Islet precursor cell (in vitro differentiated cells): ENCODE measurements around the gene TSPAN32.
"Not testable (repeated sequence)": the region's sequence is repeated elsewhere in the genome, so short reads cannot be mapped to it uniquely, and the experiment has no call there.

Experiments used
- DNase-seq: peaks from one replicate; pipeline ENCODE4 v3.0.0-alpha.2; 2018

TSPAN32 gene

DNA sequence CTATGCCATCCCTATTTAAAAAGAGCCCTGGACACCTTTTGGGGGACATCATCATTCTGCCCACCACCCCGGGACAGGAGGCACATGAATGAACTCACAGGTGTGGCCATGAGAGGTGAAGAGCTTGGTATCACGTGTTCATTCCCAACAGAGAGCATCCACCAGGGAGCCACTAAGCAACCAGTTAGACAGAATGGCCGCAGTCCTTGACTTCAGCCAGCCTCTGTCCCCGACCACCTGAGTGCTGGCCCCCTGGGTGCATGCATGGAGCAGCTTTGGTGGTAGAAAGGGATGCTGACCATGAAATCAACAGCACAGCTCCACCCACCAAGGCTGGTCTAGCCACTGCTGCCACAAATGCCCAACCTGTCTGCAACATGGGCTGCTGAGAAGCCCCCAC lies 44.2 kb downstream of the TSPAN32 start:
- no peak for DNase-seq

DNA sequence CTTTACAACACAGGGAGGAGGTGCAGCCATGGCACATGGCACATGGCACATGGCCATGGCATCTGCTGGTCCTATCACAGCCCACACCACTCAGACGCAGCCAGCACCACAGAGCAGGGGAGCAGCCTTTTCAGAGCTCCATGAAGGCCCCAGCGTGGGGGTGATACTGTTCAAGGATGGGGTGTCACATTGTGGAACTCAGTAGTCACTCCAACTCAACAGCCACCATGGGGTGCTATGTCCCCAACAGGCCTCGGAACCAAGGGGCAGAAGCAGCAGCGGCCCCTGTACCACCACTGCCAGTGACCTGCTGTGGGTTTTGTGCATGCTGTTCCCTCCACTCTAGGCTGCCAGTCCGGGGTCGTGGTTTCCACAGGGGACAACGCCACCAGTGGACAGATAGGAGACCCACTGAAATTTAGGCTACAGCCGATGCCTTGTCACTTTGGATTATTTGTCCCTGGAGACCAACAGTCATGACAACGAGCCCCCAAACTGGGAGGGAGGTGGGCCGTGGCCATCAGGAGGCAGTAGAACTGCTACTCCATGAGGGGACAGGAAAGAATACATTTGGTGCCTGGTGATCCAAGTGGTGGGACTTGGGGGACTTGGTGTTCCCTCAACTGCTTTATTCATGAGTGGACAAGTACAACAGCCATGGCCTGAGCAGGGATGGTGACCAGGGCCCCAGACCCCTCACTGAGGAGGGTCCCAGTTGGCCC lies 44.9 kb downstream of the TSPAN32 start:
- DNase-seq, result no peak

DNA sequence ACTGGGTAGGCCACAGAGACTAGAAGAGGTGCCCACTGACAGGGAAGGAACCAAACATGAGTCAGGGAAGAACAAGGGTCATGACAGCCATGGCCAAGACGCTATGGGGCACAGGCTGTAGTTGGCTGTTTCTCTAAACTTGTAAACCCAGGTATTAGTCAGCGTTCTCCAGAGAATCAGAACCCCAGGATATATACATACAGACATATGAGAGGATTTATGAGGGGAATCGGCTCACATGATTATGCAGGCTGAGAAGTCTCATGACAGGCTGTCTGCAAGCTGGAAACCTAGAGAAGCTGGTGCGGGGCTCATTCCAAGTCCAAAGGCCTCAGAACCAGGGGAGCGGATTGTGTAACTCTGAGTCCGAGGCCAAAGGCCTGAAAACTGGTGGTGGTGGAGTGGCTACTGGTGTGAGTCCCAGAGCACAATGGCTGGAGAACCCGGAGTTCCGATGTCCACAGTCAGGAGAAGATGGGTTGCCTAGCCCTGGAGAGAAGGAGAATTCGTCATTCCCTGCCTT lies 45.6 kb downstream of the TSPAN32 start:
- no peak for DNase-seq

DNA sequence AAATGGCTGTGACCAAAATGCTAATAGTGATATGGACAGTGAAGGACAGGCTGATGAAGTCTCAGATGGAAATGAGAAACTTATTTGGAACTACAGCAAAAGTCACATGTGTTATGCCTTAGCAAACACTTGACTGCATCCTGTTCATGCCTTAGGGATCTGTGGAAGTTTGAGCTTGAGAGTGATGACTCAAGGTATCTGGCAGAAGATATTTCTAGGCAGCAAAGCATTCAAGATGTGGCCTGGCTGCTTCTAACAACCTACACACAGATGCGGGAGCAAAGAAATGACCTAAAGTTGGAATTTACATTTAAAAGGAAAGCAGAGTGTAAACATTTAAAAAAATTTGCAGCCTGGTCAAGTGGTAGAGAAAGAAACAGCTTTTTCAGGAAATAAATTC lies 47.2 kb downstream of the TSPAN32 start:
- no peak for DNase-seq

DNA sequence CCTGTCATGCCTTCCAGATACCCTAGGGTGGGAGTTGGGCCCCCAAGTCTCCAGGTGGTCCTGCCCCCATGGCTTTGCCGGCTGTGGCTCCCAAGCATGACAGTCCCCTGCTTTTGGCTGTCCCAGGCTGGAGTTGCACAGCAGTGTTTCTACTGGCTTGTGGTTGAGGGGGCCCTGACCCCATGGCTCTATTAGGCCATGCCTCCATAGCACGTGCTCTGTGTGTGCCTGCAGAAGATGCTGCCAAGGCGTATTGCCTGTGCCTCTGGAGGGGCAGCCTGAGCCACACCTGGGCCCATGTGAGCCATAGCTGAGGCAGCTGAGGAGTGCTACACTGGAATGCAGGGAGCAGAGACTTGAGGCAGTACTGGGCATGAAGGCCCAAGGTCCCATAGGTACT lies 49.9 kb downstream of the TSPAN32 start:
- DNase-seq, result no peak

DNA sequence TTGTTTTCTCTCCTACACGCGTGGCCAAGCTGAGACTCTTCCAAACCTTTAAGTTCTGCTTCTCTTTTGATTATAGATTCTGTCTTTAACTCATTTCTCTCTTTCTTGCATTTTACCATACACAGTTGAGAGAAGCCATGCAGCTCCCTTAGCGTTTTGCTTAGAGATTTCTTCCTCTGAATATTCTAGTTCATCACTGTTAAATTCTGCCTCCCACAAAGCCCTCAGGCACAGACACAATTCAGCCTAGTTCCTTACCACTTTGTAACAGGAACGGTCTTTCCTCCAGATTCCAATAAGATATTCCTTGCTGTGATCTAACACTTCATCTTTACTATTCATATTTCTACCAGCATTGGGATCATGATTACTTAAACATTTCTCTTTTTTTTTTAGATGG lies 50.6 kb downstream of the TSPAN32 start:
- no peak for DNase-seq

DNA sequence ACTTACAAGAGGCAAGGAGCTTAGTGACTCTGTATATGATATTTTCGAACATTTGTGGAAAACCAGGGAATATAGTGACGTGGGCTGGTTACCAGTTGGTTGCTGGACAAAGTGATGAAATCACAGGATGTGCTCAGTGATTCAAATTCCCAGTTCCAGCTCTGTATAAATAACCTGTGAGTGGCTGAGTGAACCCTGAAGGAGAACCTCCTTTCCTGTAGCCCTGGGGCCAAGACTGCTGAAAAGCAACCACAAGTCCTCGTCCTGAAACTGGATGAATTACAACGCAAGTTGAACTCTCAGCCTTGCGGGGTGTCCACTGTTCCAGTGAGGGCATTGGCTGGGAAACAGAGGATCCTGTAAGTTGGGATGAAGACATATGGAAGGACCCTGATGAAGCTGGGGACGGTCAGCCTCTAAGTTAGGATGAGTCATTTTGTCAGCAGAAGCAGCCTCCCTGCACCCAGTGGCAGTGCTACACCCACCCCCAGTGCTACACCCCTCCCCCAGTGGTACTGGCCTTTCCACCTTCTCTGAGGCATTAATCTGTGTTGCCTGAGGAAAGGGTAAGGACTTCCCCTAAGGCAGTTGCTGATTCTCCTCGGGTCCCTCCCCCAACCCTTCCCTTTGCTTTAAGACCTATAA lies 53.3 kb downstream of the TSPAN32 start:
- DNase-seq, result no peak

DNA sequence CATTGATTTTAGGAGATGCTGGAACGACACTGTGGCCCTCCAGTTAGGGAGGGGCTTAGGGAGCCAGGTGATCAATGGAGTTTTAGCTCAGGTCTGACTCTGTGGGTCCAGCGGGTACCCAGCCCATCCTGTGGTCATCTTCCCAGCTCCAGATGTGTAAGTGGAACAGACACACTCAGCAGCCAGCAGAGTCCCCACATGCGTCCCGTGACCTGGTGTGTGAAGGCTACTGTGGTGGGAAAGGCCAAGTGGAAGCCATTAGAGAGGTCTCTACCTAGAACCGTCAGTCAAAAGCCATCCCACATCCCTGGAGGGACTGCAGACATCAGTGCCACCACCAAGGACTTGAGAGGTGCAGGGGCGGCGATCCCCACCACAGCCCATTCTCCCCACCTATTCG lies 55.4 kb downstream of the TSPAN32 start:
- DNase-seq, result no peak

DNA sequence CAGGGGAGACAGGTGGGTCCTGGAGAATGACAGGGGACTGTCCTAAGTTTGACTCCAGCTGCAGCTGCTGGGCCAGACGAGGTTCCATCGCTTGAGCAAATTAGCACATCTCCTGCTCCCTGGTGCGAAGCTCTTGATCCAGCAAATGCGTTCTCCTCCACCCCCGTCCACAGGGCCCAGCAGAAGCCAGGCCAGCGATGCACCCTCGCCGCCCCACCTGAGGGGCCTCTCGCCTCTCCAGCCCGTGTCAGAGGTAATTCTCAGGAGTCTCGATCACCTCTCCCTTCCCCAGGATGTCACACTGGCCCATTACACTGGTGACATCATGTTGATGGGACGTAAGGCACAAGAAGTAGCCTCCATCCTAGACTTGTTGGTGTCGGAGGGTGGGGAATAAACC lies 55.8 kb downstream of the TSPAN32 start:
- not testable (repeated sequence) for DNase-seq

DNA sequence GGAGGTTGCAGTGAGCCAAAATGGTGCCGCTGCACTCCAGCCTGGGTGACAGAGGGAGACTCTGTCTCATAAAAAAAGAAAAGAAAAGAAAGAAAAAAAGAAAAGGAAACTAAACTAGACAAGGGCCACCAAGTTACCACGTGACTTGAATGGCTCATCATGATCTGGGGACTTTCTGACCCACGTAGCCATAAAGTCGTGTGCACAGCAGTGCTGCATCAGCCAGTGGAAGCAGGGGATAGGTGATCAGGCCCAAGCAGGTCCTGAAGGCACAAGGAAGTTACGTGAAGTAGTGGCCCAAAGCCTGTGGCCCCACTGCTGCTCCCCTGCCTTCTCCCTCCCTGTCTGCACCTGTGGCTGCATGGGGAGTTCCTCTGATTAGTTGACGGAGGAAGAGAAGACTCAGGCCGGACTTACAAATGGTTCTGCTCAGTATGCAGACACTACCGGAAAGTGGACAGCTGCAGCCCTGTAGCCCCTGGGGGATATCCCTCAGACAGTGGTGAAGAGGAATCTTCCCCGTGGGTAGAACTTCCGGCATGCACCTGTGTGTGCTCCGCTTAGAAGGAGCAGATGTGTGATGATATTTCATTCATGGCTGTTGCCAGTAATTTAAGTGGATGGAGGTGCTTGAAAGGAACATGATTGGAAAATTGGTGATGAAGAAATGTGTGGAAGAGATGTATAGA lies 57.1 kb downstream of the TSPAN32 start:
- DNase-seq, result no peak

DNA sequence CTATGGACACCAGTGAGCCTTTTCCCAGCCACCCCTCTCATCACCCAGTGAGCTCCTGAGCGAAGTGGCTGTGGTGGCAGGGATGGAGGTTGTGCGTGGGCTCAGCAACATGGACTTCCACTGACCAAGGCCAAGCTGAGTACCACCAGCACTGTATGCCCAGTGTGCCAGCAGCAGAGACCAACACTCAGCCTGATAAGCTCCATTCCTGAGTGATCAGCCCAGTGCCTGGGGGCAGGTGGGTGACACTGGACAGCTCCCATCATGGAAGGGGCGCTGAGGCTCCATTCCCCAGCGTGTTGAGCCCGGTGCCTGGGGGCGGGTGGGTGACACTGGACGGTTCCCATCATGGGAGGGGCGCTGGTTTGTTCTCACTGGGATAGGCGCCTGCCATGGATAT lies 57.7 kb downstream of the TSPAN32 start:
- DNase-seq, result no peak

DNA sequence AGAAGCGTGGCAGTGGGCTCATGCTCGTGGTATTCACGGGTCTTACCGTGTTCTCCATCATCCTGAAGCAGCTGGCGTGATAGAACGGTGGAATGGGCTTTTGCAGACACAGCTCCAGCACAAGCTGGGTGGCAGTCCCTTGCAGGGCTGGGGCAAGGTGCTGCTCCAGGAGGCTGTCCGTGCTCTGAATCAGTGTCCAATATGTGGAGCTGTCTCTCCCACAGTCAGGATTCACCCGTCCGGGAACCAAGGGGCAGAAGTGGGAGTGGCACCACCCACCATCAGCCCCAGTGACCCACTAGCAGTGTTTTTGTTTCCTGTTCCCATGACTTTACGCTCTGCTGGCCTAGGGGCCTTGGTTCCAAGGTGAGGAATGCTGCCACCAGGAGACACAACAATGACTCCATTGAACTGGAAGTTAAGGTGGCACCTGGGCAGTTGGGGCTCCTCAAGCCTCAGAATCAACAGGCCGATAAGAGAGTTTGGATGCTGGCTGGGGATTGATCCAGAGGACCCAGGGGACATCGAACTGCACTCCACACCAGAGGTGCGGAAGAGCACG lies 58.3 kb downstream of the TSPAN32 start:
- no peak for DNase-seq

DNA sequence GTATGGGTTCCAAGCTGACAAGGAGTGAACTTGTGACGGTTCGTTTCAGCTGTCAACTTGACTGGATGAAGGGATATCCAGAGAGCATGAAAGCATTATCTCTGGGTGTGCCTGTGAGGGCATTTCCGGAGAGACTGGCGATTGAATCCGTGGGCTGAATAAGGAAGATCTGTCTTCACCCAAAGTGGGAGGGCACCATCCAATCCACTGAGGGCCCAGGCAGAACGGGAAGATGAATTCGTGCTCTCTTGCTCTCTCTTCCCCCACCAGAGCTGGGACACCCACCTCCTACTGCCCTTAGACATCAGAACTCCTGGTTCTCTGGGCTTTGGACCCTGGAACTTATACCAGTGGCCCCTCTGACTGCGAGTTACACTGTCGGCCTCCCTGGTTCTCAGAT lies 59.8 kb downstream of the TSPAN32 start:
- no peak for DNase-seq

DNA sequence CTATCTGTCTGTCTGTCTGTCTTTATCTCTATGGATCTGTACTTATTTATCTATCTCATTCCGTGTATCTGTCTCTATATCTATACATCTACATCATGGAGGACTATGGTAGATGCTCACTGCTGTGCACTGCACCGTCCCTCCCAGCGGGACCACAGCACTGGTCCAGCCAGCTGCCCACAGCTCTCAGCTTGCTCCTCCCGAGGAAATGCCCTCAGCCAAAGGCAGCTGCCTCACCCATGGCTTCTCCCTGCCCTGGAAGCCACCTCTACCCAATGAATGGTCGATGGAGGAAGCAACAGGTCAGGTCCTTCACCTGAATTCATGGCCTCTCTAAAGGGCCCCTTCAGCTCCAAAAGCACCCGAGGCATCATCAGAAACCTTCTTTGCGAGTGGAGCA lies 60.6 kb downstream of the TSPAN32 start:
- DNase-seq, result no peak

DNA sequence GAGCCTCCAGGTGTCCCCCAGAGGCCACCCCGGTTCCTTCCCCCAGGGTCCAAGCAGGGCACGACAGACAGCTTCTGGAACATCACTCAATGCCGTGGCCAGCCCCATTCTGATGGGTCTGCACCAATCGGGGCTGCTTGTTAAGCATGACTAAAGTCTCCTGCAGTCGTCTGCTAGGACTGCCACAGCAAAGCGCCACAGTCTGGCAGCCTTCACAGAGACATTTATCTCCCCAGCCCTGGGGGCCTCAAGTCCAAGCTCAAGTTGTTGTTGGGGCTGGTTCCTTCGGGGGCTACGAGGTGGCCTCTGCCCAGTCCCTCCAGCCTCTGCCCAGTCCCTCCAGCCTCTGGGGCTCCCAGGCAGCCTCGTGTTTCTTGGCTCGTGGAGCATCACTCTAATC lies 61.3 kb downstream of the TSPAN32 start:
- DNase-seq, result no peak

DNA sequence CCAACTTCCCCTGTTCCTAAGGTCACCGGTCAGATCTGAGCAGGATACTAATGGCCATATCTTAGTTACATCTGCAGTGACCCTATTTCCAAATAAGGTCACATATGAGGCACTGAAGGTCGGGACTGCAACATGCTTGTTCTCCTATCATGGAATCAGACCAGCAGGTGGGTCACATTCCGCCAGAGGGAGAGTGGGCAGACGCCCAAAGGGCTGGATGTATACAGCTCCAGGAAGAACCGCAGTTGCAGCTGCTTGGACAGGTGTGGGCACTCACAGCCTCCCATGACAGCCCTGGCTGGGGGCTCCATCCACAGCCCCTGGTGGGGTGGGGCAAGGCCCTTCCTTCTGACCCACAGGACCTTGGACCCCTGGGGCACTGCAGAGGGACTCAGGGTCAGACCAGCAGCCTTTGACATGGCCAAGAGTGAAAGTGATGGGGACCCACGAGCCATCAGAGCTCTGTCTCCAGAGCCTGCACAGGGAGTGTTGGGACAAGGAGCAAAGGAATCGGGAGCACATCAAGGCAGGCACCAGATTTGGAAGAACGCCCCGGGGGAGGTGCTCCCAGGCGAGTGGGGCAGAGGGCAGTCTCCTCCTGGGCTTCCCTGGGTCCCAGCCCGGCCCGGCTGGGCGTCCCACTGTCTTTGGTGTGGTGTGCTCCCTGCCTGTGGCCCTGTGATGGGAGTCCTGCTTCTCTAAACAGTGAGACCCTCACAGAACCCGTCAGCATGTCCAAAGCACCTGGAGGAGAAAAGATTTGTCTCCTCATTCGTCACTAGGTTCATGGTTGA lies 62.0 kb downstream of the TSPAN32 start:
- no peak for DNase-seq

DNA sequence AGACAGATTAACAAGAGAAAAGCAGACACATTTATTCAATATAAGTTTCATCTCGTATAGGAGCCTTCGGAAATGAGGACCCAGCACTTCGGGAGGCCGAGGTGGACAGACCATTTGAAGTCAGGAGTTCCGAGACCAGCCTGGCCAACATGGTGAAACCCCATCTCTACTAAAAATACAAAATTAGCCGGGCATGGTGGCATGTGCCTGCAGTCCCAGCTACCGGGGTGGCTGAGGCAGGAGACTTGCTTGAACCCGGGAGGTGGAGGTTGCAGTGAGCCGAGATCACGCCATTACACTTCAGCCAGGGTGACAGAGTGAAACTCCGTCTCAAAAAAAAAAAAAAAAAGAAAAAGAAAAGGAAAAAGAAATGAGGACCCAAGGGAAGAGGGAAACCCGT lies 62.6 kb downstream of the TSPAN32 start:
- DNase-seq, result not testable (repeated sequence)

DNA sequence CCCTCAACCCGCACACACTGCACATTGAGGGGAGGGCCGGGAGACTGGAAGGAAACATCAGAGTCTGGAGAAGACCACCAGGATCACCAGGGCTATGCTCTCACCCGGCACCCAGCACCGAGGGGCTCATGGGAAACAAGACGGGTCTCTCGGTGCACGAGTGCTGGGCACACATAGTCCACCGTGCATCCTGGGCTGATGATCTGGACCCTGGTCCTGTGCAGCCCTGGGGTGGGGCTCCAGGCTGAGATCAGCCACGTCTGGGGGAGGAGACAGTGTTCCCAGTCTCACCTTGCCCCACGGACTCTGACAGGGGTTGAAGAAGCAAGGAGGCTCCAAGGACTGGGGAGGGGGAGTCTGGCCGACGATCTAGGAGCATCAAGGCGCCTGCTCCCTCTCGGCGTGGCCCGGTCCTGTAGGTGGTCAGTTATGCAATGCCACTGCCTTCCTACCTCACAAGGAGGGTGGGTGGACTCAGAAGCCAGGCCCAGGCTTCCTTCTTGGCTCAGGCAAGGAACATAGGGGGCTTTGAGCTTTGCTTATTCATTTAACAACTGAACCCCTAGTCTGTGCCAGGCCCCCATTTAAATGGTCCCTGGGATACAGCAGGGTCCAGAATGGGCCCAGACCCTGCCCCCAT lies 63.9 kb downstream of the TSPAN32 start:
- no peak for DNase-seq

DNA sequence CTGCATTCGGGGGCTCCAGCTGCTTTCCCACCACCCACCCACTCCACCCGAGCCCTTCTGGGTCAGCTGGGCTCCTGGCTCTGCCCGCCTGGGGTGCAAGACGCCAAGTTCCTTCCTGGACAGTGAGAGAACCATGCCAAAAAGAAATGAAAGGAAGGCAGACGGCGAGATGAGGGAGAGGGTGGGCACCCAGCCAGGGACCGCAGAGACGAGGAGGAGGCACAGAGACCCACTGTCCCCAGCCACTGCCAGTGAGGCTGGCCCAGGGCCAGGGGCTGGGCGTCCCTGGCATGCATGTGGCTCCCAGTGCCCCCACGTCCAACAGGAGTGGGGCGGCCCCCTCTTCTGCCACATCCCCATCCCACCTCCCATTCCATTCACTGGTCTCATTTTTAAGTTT lies 64.5 kb downstream of the TSPAN32 start:
- DNase-seq, result no peak

DNA sequence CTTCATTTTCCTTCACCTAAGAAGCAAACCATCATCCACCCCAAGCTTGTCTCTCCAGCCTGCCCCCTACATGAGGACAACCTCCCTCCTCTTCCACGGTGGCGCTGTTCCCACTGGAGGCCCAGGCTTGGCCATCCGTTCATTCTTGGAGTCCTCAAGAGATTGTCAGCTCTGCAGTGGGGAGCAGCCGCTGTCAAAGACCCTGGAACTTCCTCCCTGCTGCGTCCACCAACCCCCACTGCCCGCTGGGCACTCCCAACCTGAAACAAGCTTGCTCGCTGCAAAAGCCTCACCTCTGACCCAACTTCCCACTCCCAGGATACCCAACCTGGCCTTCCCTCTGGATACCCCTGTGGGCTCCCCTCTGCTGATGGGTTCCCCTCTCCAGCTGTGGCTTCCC lies 64.9 kb downstream of the TSPAN32 start:
- no peak for DNase-seq

DNA sequence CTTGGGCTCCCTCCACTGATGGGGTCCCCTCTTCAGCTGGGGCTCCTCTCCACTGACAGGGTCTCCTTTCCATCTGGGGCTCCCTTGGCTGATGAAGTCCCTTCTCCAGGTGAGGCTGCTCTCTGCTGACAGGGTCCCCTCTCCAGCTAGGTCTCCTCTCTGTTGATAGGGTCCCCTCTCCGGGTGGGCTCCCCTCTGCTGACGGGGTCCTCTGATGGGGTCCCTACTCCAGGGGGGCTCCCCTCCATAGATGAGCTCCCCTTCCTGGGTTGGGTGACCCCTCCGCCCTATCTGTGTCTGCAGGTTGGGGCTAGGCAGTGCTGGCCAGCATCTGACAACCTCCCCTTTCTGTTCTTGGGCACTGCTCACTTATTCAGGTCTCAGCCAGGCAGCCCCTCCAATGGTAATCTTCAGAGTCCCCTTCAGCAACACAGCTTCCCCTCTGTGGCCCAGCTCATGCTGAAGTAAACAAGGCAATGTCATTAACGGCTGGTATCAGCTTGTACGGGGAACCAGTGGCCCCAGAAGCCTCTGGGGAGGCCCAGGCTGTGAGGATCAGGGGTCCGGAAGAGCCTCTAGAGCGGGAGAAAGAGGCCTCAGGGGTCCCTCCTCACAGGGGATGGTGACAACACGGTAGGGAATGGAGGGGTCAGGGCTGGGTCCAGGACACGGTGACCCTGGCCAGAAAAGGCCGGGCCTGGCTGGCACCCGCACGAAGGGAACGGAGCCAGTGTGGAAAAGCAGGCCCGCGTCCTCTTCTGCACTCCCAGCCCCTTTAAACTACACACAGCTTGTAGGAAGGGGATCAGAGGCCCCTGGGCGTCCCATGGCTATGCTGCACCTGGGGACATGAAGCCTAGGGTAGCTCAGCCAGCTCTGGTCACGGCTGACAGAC lies 65.7 kb downstream of the TSPAN32 start:
- DNase-seq, result no peak
